C4-2B (cell line): ENCODE measurements around the gene ABCA5.
A peak's percentile ranks its signal among the peaks of the same experiment; 100 is the strongest.

Experiments
- H3K27ac ChIP-seq: fragments of 450-650 bp; 2 replicates; pipeline ENCODE4 v1.5.1; 2017
- ZFX ChIP-seq: fragments of 450-650 bp; IDR thresholded peaks from 2 replicates; pipeline ENCODE4 v1.6.1; 2017
- TF ChIP-seq, protein P1 (sequence below): fragments of 450-650 bp; conservative IDR thresholded peaks from 2 replicates; pipeline ENCODE4 v1.5.1; 2017; ENCODE audit warnings: mild to moderate bottlenecking

Gene ABCA5

DNA sequence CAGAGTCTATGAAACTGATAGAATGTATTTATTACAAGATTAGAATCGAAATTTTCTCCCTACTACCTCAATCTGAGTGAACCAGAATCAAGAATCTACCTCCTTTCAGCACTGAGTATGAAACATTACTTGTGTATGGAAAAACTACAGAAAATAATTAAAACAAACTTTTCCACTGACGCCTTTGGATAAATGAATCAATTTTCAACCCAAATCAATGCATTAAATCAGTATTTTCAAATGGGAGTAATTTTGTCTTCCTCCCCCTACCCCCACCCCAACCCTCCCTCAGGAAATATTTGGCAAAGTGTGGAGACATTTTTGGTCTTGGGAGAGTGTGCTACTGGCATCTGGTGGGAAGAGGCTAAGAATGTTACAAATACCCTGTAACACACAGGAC lies 90.5 kb downstream of the ABCA5 start:
- TF ChIP-seq, protein P1, sequence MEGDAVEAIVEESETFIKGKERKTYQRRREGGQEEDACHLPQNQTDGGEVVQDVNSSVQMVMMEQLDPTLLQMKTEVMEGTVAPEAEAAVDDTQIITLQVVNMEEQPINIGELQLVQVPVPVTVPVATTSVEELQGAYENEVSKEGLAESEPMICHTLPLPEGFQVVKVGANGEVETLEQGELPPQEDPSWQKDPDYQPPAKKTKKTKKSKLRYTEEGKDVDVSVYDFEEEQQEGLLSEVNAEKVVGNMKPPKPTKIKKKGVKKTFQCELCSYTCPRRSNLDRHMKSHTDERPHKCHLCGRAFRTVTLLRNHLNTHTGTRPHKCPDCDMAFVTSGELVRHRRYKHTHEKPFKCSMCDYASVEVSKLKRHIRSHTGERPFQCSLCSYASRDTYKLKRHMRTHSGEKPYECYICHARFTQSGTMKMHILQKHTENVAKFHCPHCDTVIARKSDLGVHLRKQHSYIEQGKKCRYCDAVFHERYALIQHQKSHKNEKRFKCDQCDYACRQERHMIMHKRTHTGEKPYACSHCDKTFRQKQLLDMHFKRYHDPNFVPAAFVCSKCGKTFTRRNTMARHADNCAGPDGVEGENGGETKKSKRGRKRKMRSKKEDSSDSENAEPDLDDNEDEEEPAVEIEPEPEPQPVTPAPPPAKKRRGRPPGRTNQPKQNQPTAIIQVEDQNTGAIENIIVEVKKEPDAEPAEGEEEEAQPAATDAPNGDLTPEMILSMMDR, result no peak
- TF ChIP-seq ZFX, result no peak

GRCh38 chr17:69235338-69236058 lies 91.4 kb downstream of the ABCA5 start:
- no peak overlapping the region for H3K27ac ChIP-seq
- TF ChIP-seq, protein P1, result peak; percentile 93
- no peak for TF ChIP-seq ZFX

More for the DNA sequence above, 90.5 kb downstream of the ABCA5 start:
- no peak overlapping the region for H3K27ac ChIP-seq

- TF ChIP-seq, protein P1, result no peak
- TF ChIP-seq ZFX, result no peak
- H3K27ac ChIP-seq, result no peak overlapping the region
These were observed 94.3 kb downstream of the ABCA5 start for GRCh38 chr17:69232650-69233049.

DNA sequence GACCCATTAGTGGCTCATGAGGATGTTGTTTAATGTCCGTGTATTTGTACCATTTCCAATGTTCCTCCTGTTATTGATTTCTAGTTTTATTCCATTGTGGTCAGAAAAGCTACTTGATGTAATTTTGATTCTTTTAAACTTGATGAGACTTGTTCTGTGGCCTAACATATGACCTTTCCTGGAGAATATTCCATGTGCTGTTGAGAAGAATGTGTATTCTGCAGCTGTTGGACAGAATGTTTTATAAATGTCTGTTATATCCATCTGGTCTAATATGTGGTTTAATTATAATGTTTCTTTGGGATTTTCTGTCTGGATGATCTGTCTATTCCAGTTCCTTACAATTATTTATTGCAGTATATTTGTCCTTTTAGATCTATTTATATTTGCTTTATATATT lies 95.4 kb downstream of the ABCA5 start:
- TF ChIP-seq ZFX, result no peak
- TF ChIP-seq, protein P1, result no peak
- H3K27ac ChIP-seq, result no peak overlapping the region

DNA sequence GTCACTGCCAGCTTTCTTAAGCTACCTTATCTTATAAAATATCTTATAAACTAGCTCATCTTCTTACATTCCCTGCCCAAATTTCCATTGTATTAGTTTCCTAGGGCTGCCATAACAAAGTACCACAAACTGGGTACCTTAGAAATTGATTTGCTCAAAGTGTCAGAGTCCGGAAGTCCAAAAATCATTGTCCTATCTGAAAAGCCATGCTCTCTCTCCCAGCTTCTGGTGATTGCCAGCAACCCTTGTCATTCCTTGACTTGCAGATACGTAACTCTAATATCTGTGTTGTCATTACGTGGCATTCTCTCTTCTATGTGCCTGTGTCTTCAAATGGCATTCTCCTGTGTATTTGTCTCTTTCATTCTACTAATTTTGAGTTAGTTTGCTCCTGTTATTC lies 96.0 kb downstream of the ABCA5 start:
- TF ChIP-seq ZFX, result no peak
- TF ChIP-seq, protein P1, result no peak

GRCh38 chr17:69228576-69228975 lies 98.4 kb downstream of the ABCA5 start, which contains the start of gene ABCA10:
Gene ABCA10 (minus strand): TSS chr17:69228824. CDS start chr17:69225358, 3,466 bp downstream.
- no peak within 1 kb of the TSS for H3K27ac ChIP-seq
- TF ChIP-seq, protein P1, result no peak
- no peak for TF ChIP-seq ZFX

More for the DNA sequence above, 96.0 kb downstream of the ABCA5 start:
- no peak overlapping the region for H3K27ac ChIP-seq

- no peak overlapping the region for H3K27ac ChIP-seq
- TF ChIP-seq, protein P1, result no peak
- no peak for TF ChIP-seq ZFX
These were observed 98.9 kb downstream of the ABCA5 start for GRCh38 chr17:69228018-69228417.
